CD4-positive, alpha-beta T cell treated with Interleukin-6 at 100 ng/mL for 8 hours (primary cell): ENCODE data around the gene HOXB9.

Experiments
- DNase-seq: peaks from one replicate; pipeline ENCODE4 v3.0.0-alpha.2; 2020; ENCODE audit warnings: mixed read lengths, low spot score

The HOXB9 gene

GRCh38 chr17:48626245-48627117 is at the start of gene HOXB9:
Gene HOXB9, minus strand, starts transcription at chr17:48626358. Its CDS starts 89 bp downstream, at chr17:48626269.
- DNase-seq, result no peak

GRCh38 chr17:48672340-48672739 is 46.2 kb upstream of the HOXB9 start:
- DNase-seq, result no peak

GRCh38 chr17:48671697-48672171 is 45.6 kb upstream of the HOXB9 start:
- peak; percentile 63 for DNase-seq

- no peak for DNase-seq
Observed at GRCh38 chr17:48663134-48663924, 37.2 kb upstream of the HOXB9 start.

GRCh38 chr17:48655913-48656312 is 29.8 kb upstream of the HOXB9 start:
- no peak for DNase-seq

GRCh38 chr17:48649741-48650140 is 23.6 kb upstream of the HOXB9 start:
- no peak for DNase-seq

GRCh38 chr17:48647963-48648245 is 21.7 kb upstream of the HOXB9 start:
- no peak for DNase-seq

GRCh38 chr17:48647103-48647962 is 21.2 kb upstream of the HOXB9 start:
- DNase-seq, result no peak

- no peak for DNase-seq
Observed at GRCh38 chr17:48646183-48647102, 20.3 kb upstream of the HOXB9 start.

GRCh38 chr17:48645639-48646182 is 19.6 kb upstream of the HOXB9 start:
- DNase-seq, result no peak

GRCh38 chr17:48644910-48645557 is 18.9 kb upstream of the HOXB9 start:
- no peak for DNase-seq

GRCh38 chr17:48644159-48644558 is 18.0 kb upstream of the HOXB9 start:
- DNase-seq, result no peak

GRCh38 chr17:48643697-48644012 is 17.5 kb upstream of the HOXB9 start:
- DNase-seq, result no peak

- DNase-seq, result no peak
Observed at GRCh38 chr17:48642843-48643696, 16.9 kb upstream of the HOXB9 start.

- no peak for DNase-seq
Observed at GRCh38 chr17:48642059-48642842, 16.1 kb upstream of the HOXB9 start.

- no peak for DNase-seq
Observed at GRCh38 chr17:48641541-48642058, 15.4 kb upstream of the HOXB9 start.

- DNase-seq, result no peak
Observed at GRCh38 chr17:48640858-48641180, 14.7 kb upstream of the HOXB9 start.

GRCh38 chr17:48639982-48640857 is 14.1 kb upstream of the HOXB9 start:
- no peak for DNase-seq
